ENCODE results near the gene TLCD3A.
A peak's percentile ranks its signal among the peaks of the same experiment; 100 is the strongest.

The TLCD3A gene

GRCh38 chr17:725084-725483, 7.3 kb upstream of the TLCD3A start:
- TF ChIP-seq, protein P1, sequence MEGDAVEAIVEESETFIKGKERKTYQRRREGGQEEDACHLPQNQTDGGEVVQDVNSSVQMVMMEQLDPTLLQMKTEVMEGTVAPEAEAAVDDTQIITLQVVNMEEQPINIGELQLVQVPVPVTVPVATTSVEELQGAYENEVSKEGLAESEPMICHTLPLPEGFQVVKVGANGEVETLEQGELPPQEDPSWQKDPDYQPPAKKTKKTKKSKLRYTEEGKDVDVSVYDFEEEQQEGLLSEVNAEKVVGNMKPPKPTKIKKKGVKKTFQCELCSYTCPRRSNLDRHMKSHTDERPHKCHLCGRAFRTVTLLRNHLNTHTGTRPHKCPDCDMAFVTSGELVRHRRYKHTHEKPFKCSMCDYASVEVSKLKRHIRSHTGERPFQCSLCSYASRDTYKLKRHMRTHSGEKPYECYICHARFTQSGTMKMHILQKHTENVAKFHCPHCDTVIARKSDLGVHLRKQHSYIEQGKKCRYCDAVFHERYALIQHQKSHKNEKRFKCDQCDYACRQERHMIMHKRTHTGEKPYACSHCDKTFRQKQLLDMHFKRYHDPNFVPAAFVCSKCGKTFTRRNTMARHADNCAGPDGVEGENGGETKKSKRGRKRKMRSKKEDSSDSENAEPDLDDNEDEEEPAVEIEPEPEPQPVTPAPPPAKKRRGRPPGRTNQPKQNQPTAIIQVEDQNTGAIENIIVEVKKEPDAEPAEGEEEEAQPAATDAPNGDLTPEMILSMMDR (IDR thresholded peaks at IDR 0.05; ENCODE audit: low read depth, low read length), result no peak
- Histone ChIP-seq H3K27me3 (no peaks in the 10 kb centered on the region), H3K9me3 (no peaks in the 10 kb centered on the region), H3K4me1 (no peaks in the 10 kb centered on the region), H3K4me3 (ENCODE audit: low read depth, low read length) (no peak overlapping the region), H3K36me3 (no peaks in the 10 kb centered on the region)
- no peak for DNase-seq

GRCh38 chr17:725746-726145, 6.7 kb upstream of the TLCD3A start:
- H3K4me3 ChIP-seq (ENCODE audit: low read depth, low read length), result no peak overlapping the region
- no peaks in the 10 kb centered on the region for H3K9me3 ChIP-seq
- no peak for DNase-seq
- no peaks in the 10 kb centered on the region for H3K36me3 ChIP-seq
- no peaks in the 10 kb centered on the region for H3K4me1 ChIP-seq
- no peaks in the 10 kb centered on the region for H3K27me3 ChIP-seq
- TF ChIP-seq, protein P1 (IDR thresholded peaks at IDR 0.05; ENCODE audit: low read depth, low read length), result no peak

- H3K36me3 ChIP-seq, result no peaks in the 10 kb centered on the region
These were observed 6.0 kb upstream of the TLCD3A start for GRCh38 chr17:726271-726919.

DNA sequence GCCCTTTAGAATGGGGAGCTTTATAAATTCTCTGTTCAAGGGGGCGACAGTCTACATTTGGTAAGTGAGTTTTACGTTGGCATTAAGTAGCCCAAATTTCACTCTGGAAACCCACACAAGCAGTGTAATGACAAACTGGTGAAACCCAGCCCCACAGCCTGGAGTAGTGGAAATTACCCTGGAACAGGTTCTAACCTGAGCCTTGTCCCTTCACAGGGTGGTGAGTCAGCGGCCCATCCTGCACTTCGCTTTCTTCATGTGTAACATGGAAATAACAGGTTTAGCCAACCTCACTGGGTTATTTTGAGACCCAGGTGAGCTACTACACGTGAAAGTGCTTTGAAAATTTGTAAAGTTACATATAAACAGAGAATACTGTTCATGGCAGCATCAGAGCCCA, 3.5 kb upstream of the TLCD3A start:
- Histone ChIP-seq H3K27me3 (no peaks in the 10 kb centered on the region), H3K9me3 (no peaks in the 10 kb centered on the region), H3K36me3 (no peaks in the 10 kb centered on the region), H3K4me1 (no peaks in the 10 kb centered on the region), H3K4me3 (ENCODE audit: low read depth, low read length) (no peak overlapping the region)
- TF ChIP-seq, protein P1 (IDR thresholded peaks at IDR 0.05; ENCODE audit: low read depth, low read length), result no peak
- no peak for DNase-seq

More at GRCh38 chr17:726271-726919, 6.0 kb upstream of the TLCD3A start:
- Histone ChIP-seq H3K4me3 (ENCODE audit: low read depth, low read length) (no peak overlapping the region), H3K9me3 (no peaks in the 10 kb centered on the region), H3K27me3 (no peaks in the 10 kb centered on the region), H3K4me1 (no peaks in the 10 kb centered on the region)
- no peak for DNase-seq
- TF ChIP-seq, protein P1 (IDR thresholded peaks at IDR 0.05; ENCODE audit: low read depth, low read length), result no peak

DNA sequence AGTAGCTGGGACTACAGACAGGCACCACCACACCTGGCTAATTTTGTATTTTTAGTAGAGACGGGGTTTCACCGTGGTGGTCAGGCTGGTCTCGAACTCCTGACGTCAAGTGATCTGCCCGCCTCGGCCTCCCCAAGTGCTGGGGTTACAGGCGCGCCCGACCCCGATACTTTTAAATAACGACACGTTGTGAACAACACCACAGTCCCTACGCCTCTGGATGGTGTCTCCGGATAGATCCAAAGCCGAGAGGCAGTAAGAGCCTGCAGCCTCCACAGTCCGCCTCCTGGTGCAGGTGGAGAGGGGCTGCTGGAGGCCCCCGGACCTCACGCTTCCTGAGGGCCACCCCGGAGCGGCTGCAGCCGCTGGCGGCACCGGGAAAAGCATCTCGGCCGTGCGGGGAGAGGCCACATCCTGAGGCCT, 741 bp upstream of the TLCD3A start:
- H3K36me3 ChIP-seq, result no peaks in the 10 kb centered on the region
- TF ChIP-seq, protein P1 (IDR thresholded peaks at IDR 0.05; ENCODE audit: low read depth, low read length), result no peak
- no peaks in the 10 kb centered on the region for H3K4me1 ChIP-seq
- H3K27me3 ChIP-seq, result no peaks in the 10 kb centered on the region
- H3K9me3 ChIP-seq, result no peaks in the 10 kb centered on the region
- peak overlapping the region; percentile 51 for H3K4me3 ChIP-seq (ENCODE audit: low read depth, low read length)
- DNase-seq, result peak; percentile 14

DNA sequence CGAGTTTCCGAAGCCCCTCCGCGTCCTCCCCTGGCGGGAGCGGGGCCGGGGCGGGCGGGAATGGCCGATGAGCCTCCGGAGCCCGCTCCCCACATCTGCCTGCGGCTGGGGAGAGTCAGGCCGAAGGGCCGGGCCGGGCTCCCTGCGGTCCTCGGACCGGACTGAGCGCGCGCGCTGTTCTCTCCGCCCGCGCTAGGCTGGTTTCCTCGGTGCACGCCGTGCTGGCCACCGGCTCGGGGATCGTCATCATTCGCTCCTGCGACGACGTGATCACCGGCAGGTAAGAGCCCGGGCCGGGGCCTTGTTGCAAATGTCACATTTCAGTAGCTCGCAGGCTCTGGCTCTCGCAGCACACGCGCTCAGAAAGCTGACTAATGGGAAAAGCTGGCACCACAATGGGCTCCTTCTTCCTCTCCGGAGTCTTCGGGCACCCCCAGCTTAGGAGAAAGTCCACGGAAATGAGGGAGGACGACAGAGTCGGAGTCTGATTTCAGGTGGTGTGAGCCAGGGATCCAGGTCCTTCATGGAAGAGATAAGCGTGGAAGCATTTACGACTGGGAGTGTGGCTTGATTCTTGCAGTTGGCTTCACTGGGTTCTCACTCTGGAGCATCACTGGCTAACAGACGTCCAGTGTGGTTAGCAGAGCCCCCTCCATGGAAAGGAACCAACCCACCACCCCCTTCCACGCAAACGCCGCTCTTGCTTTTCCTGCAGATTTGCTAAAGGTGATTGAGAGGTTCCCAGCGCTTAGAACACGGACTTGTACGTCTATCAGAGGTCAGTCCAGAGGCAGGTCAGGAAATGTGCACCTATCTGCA, 715 bp downstream of the TLCD3A start:
- no peaks in the 10 kb centered on the region for H3K9me3 ChIP-seq
- H3K36me3 ChIP-seq, result no peaks in the 10 kb centered on the region
- peak overlapping the region; percentile 62 for H3K4me3 ChIP-seq (ENCODE audit: low read depth, low read length)
- H3K27me3 ChIP-seq, result no peaks in the 10 kb centered on the region
- peak; percentile 11 for DNase-seq
- H3K4me1 ChIP-seq, result no peaks in the 10 kb centered on the region
- TF ChIP-seq, protein P1 (IDR thresholded peaks at IDR 0.05; ENCODE audit: low read depth, low read length), result no peak

Measured in BE2C (cell line).